Keratinocyte (primary cell): ENCODE measurements around the gene WNT9A.

Source experiments
- EZH2 ChIP-seq: IDR thresholded peaks from one replicate; pipeline ENCODE4 v1.6.1; 2012; ENCODE audit warnings: inconsistent platforms, mild to moderate bottlenecking, low read length, moderate library complexity
- TF ChIP-seq, protein P1 (sequence below), 3 experiments: IDR thresholded peaks in 1 of 3; conservative IDR thresholded peaks in 1 of 3; optimal IDR thresholded peaks in 1 of 3; 2 replicates in 2 of 3; 3 replicates in 1 of 3; pipeline versions ENCODE3 to v1.5.1; 2011; ENCODE audit warnings: low read length in 3 of 3, mild to moderate bottlenecking in 3 of 3, moderate library complexity in 2 of 3, control low read depth in 1 of 3, inconsistent platforms in 1 of 3; ENCODE audit not compliant: insufficient read depth in 2 of 3; ENCODE audit errors: extremely low read depth in 1 of 3

DNA sequence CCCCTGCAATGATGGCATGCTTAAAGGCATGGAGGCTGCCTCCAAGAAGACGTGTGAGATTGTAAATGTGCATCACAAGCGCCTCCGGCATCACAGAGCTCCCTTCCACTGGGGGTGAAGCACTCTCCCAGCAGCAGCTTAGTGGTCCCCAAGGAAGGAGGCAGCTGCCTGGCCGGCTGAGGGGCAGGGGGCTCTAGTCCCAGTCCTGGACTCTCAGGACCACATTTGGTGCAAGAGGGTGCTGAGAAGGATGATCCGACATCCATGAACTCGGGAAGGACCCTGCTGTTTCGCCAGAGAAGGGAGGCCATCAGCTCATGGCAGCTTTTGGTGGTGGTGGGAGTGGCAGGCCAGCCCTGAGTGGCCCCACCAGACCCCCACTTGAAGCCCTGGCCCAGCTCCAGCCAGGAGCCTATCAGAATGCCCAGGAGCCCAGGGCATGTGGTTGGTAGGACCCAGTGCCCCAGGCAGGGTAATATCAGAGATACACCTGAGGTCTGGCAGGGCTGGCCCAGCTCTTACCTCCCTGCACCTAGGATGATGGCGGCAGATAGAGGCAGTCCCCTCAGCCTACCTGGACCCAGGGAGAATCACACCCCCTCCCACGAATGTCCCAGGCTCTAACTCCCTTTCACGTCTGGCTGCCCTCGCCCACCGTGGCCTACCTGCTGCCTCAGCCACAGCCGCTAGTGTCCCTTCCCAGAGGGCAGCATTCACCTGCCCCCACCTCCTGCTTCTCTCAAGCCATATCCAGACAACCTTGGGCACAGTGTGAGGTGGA is 2.4 kb upstream of the WNT9A start:
- TF ChIP-seq, protein P1, sequence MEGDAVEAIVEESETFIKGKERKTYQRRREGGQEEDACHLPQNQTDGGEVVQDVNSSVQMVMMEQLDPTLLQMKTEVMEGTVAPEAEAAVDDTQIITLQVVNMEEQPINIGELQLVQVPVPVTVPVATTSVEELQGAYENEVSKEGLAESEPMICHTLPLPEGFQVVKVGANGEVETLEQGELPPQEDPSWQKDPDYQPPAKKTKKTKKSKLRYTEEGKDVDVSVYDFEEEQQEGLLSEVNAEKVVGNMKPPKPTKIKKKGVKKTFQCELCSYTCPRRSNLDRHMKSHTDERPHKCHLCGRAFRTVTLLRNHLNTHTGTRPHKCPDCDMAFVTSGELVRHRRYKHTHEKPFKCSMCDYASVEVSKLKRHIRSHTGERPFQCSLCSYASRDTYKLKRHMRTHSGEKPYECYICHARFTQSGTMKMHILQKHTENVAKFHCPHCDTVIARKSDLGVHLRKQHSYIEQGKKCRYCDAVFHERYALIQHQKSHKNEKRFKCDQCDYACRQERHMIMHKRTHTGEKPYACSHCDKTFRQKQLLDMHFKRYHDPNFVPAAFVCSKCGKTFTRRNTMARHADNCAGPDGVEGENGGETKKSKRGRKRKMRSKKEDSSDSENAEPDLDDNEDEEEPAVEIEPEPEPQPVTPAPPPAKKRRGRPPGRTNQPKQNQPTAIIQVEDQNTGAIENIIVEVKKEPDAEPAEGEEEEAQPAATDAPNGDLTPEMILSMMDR (optimal IDR thresholded peaks at IDR 0.05 in 1 of 3, IDR thresholded peaks at IDR 0.05 in 1 of 3, conservative IDR thresholded peaks at IDR 0.05 in 1 of 3; ENCODE audit: extremely low read depth in 1 of 3, insufficient read depth in 2 of 3, low read length in 3 of 3): no peak
- no peak for TF ChIP-seq EZH2
